Neural cell (in vitro differentiated cells): Measurements from ENCODE around the gene AKAP9. TPM values are rescaled to one million over a fixed set of nuclear protein-coding genes. Genes with fewer than 3 reads are reported as not detected.

Experiments
- H2AFZ ChIP-seq: fragments of 200-600, 300-800 bp; sonication (generic), shearing (Covaris generic); 2 replicates; pipeline ENCODE4 v1.6.0; 2014; ENCODE audit warnings: low read depth, mild to moderate bottlenecking, antibody characterized with exemption, low read length, moderate library complexity
- H3F3A ChIP-seq: fragments of 200-600 bp; shearing (Covaris generic); 2 replicates; pipeline ENCODE4 v1.6.1; 2016; ENCODE audit warnings: mild to moderate bottlenecking, moderate library complexity, mixed read lengths, antibody characterized with exemption, low read length; ENCODE audit not compliant: insufficient read depth, poor library complexity, severe bottlenecking
- H3K27ac ChIP-seq: fragments of 200-600, 300-800 bp; sonication (generic), shearing (Covaris generic); 2 replicates; pipeline ENCODE4 v1.5.1; 2014; ENCODE audit warnings: mild to moderate bottlenecking, low read length, moderate library complexity
- H3K27me3 ChIP-seq: fragments of 300-800, 200-600 bp; sonication (generic), shearing (Covaris generic); 2 replicates; pipeline ENCODE4 v1.6.0; 2014; ENCODE audit warnings: mild to moderate bottlenecking, low read depth, low read length, moderate library complexity; ENCODE audit not compliant: insufficient read depth
- H3K36me3 ChIP-seq: fragments of 300-800, 200-600 bp; sonication (generic), shearing (Covaris generic); 2 replicates; pipeline ENCODE4 v1.5.1; 2014; ENCODE audit warnings: mild to moderate bottlenecking, antibody characterized with exemption, low read length, moderate library complexity; ENCODE audit not compliant: insufficient read depth
- H3K4me2 ChIP-seq: fragments of 300-800, 200-600 bp; sonication (generic), shearing (Covaris generic); 2 replicates; pipeline ENCODE4 v1.6.0; 2014; ENCODE audit warnings: mild to moderate bottlenecking, low read length
- H3K4me3 ChIP-seq: fragments of 300-800, 200-600 bp; sonication (generic), shearing (Covaris generic); 2 replicates; pipeline ENCODE4 v1.5.1; 2014; ENCODE audit warnings: mild to moderate bottlenecking, low read length, moderate library complexity
- H3K79me2 ChIP-seq: fragments of 200-600 bp; shearing (Covaris generic); replicated peaks from 2 replicates; pipeline ENCODE4 v1.6.0; 2014; ENCODE audit warnings: mild to moderate bottlenecking, low read length, moderate library complexity; ENCODE audit not compliant: insufficient read depth
- H3K9ac ChIP-seq: fragments of 300-800, 200-600 bp; sonication (generic), shearing (Covaris generic); 2 replicates; pipeline ENCODE4 v1.6.1; 2016; ENCODE audit warnings: mild to moderate bottlenecking, low read length, mixed read lengths
- H3K9me2 ChIP-seq: fragments of 200-600 bp; shearing (Covaris generic); 2 replicates; pipeline ENCODE4 v1.6.1; 2016; ENCODE audit warnings: mild to moderate bottlenecking, low read length, mixed read lengths; ENCODE audit not compliant: insufficient read depth
- H3K9me3 ChIP-seq: fragments of 200-600, 300-800 bp; sonication (generic), shearing (Covaris generic); 2 replicates; pipeline ENCODE4 v1.6.1; 2016; ENCODE audit warnings: mild to moderate bottlenecking, mixed run types, low read length, moderate library complexity, mixed read lengths
- H4K20me1 ChIP-seq: fragments of 200-600 bp; shearing (Covaris generic); 2 replicates; pipeline ENCODE4 v1.6.1; 2016; ENCODE audit warnings: mild to moderate bottlenecking, mixed run types; ENCODE audit not compliant: insufficient read depth
- CTCF ChIP-seq: fragments of 450-650 bp; IDR thresholded peaks from 2 replicates; pipeline ENCODE4 v1.5.1; 2014; ENCODE audit warnings: antibody characterized with exemption, mild to moderate bottlenecking, moderate library complexity; ENCODE audit not compliant: poor library complexity, severe bottlenecking
- EP300 ChIP-seq: fragments of 450-650 bp; conservative IDR thresholded peaks from 2 replicates; pipeline ENCODE4 v1.6.1; 2014; ENCODE audit warnings: antibody characterized with exemption, mild to moderate bottlenecking, moderate library complexity; ENCODE audit not compliant: poor library complexity, severe bottlenecking
- EZH2 ChIP-seq: fragments of 200-600, 300-800 bp; shearing (Covaris generic), sonication (generic); IDR thresholded peaks from 2 replicates; pipeline ENCODE4 v1.6.1; 2014; ENCODE audit warnings: antibody characterized with exemption, low read length, borderline replicate concordance, mild to moderate bottlenecking; ENCODE audit not compliant: insufficient read depth, poor library complexity, severe bottlenecking
- MXI1 ChIP-seq: fragments of 450-650 bp; conservative IDR thresholded peaks from 2 replicates; pipeline ENCODE4 v1.6.1; 2014; ENCODE audit warnings: antibody characterized with exemption, mild to moderate bottlenecking; ENCODE audit not compliant: poor library complexity, severe bottlenecking
- POLR2AphosphoS5 ChIP-seq: IDR thresholded peaks from 2 replicates; pipeline ENCODE4 v1.6.1; 2012
- RAD21 ChIP-seq: fragments of 450-650 bp; conservative IDR thresholded peaks from 2 replicates; pipeline ENCODE4 v1.6.1; 2014; ENCODE audit warnings: antibody characterized with exemption, mild to moderate bottlenecking, moderate library complexity
- REST ChIP-seq: IDR thresholded peaks from 2 replicates; pipeline ENCODE4 v1.6.1; 2012; ENCODE audit warnings: borderline replicate concordance
- SMC3 ChIP-seq: fragments of 450-650 bp; conservative IDR thresholded peaks from 2 replicates; pipeline ENCODE4 v1.6.1; 2014; ENCODE audit warnings: antibody characterized with exemption, mild to moderate bottlenecking, moderate library complexity; ENCODE audit not compliant: poor library complexity
- TAF1 ChIP-seq: IDR thresholded peaks from 2 replicates; pipeline ENCODE4 v1.6.1; 2012; ENCODE audit warnings: low read depth
- polyA plus RNA-seq: library from polyadenylated mRNA; depleted of rRNA; stranded (reverse); fragments of >200 nt; gene quantifications from 2 replicates; pipeline ENCODE4 v1.2.3, GENCODE V29; 2014

Gene AKAP9
- polyA plus RNA-seq, 1 donor from 2014 or later = 120 TPM

GRCh38 chr7:92133737-92134270 is 193.1 kb downstream of the AKAP9 start:
- no peaks in the 10 kb centered on the region for H3K9me3 ChIP-seq
- TF ChIP-seq POLR2AphosphoS5 = peak; percentile 71
- peak; percentile 49 for TF ChIP-seq SMC3
- TF ChIP-seq MXI1 = peak; percentile 22
- no peak for TF ChIP-seq REST
- no peak for TF ChIP-seq TAF1
- peak; percentile 95 for TF ChIP-seq CTCF
- TF ChIP-seq EP300 = peak; percentile 40
- TF ChIP-seq EZH2 = no peak
- TF ChIP-seq RAD21 = peak; percentile 47
- H2AFZ ChIP-seq = peak overlapping the region; percentile 82
- no peaks in the 10 kb centered on the region for H3K27me3 ChIP-seq
- H3K27ac ChIP-seq = peak overlapping the region; percentile 95
- no peaks in the 10 kb centered on the region for H3F3A ChIP-seq
- H3K4me2 ChIP-seq = no peak overlapping the region
- no peaks in the 10 kb centered on the region for H3K36me3 ChIP-seq
- H3K9ac ChIP-seq = peak overlapping the region; percentile 97
- H3K79me2 ChIP-seq = peaks cover 42% of the 10 kb centered on the region
- H4K20me1 ChIP-seq = no peaks in the 10 kb centered on the region
- H3K9me2 ChIP-seq = no peaks in the 10 kb centered on the region
- H3K4me3 ChIP-seq = peak overlapping the region; percentile 96

- peak within 1 kb of the TSS; percentile 52 for H3K4me2 ChIP-seq
- no peaks in the 10 kb centered on the region for H4K20me1 ChIP-seq
- H2AFZ ChIP-seq = peak within 1 kb of the TSS; percentile 82
- peak within 1 kb of the TSS; percentile 97 for H3K9ac ChIP-seq
- H3F3A ChIP-seq = no peaks in the 10 kb centered on the region
- H3K79me2 ChIP-seq = peaks cover 37% of the 10 kb centered on the region
- no peaks in the 10 kb centered on the region for H3K27me3 ChIP-seq
- H3K4me3 ChIP-seq = peak within 1 kb of the TSS; percentile 96
- no peaks in the 10 kb centered on the region for H3K9me3 ChIP-seq
- no peaks in the 10 kb centered on the region for H3K9me2 ChIP-seq
- TF ChIP-seq POLR2AphosphoS5 (peak; percentile 84), SMC3 (peak; percentile 8), REST (peak; percentile 75), EZH2 (no peak), EP300 (peak; percentile 81), RAD21 (no peak), MXI1 (peak; percentile 53), CTCF (peak; percentile 11), TAF1 (peak; percentile 90)
- no peaks in the 10 kb centered on the region for H3K36me3 ChIP-seq
- H3K27ac ChIP-seq = peak within 1 kb of the TSS; percentile 95
Measured at GRCh38 chr7:92134271-92135051, 193.8 kb downstream of the AKAP9 start, which contains the start of gene CYP51A1. CYP51A1 (minus strand) TSS chr7:92134477; CDS start chr7:92134364, 113 bp downstream.
